NCI-H1092 (cell line): ENCODE results near the gene PRICKLE4.

ENCODE experiments used
- DNase-seq: peaks from one replicate; lab custom pipeline; 2025; lab: John Stamatoyannopoulos, UW

The PRICKLE4 gene

GRCh38 chr6:41780551-41781365 lies at the start of gene PRICKLE4:
PRICKLE4 (plus strand) TSS chr6:41780782; CDS start chr6:41783474, 2,692 bp downstream.
- DNase-seq: no peak

GRCh38 chr6:41731561-41732086 lies 49.0 kb upstream of the PRICKLE4 start:
- DNase-seq: no peak

GRCh38 chr6:41732149-41732548 lies 48.4 kb upstream of the PRICKLE4 start:
- DNase-seq: no peak

GRCh38 chr6:41732591-41733359 lies 47.8 kb upstream of the PRICKLE4 start:
- DNase-seq: no peak

GRCh38 chr6:41733360-41733706 lies 47.2 kb upstream of the PRICKLE4 start:
- no peak for DNase-seq

GRCh38 chr6:41733707-41734665 lies 46.6 kb upstream of the PRICKLE4 start:
- peak; percentile 67 for DNase-seq

- DNase-seq: peak; percentile 34
Measured at GRCh38 chr6:41734666-41735426, 45.7 kb upstream of the PRICKLE4 start.

GRCh38 chr6:41735427-41736185 lies 45.0 kb upstream of the PRICKLE4 start, which contains the start of gene TFEB:
TFEB (minus strand) TSS chr6:41735608; CDS start chr6:41691213, 44,395 bp downstream.
- peak; percentile 74 for DNase-seq

GRCh38 chr6:41736186-41736733 lies 44.3 kb upstream of the PRICKLE4 start:
- no peak for DNase-seq

- no peak for DNase-seq
Measured at GRCh38 chr6:41736800-41737555, 43.6 kb upstream of the PRICKLE4 start.

- no peak for DNase-seq
Measured at GRCh38 chr6:41737591-41738130, 42.9 kb upstream of the PRICKLE4 start.

GRCh38 chr6:41739041-41739440 lies 41.5 kb upstream of the PRICKLE4 start:
- no peak for DNase-seq

GRCh38 chr6:41740366-41741162 lies 40.0 kb upstream of the PRICKLE4 start:
- no peak for DNase-seq

- DNase-seq: no peak
Measured at GRCh38 chr6:41741625-41742490, 38.7 kb upstream of the PRICKLE4 start.

- DNase-seq: no peak
Measured at GRCh38 chr6:41743406-41744235, 37.0 kb upstream of the PRICKLE4 start.

GRCh38 chr6:41744236-41744787 lies 36.3 kb upstream of the PRICKLE4 start:
- no peak for DNase-seq
